Mucosa of descending colon (tissue), 3 donors: ENCODE results near the gene EXOC3. TPM values are rescaled to one million over a fixed set of nuclear protein-coding genes. Genes with fewer than 3 reads are reported as not detected.

Source experiments
- ATAC-seq: fragments of 200-7000 bp; cut with Tn5 transposase; one replicate; pipeline ENCODE4 v1.9.1; 2020; ENCODE audit warnings: mild to moderate bottlenecking, moderate library complexity
- DNase-seq, 3 donors: peaks; one replicate each; pipeline ENCODE4 v3.0.0-alpha.2; 2020
- H3K36me3 ChIP-seq: fragments of 200-600 bp; one replicate; pipeline ENCODE4 v1.8.0; 2021; ENCODE audit warnings: low read depth, mild to moderate bottlenecking
- H3K4me1 ChIP-seq: fragments of 200-600 bp; one replicate; pipeline ENCODE4 v1.8.0; 2021; ENCODE audit warnings: low read depth, mild to moderate bottlenecking
- H3K4me3 ChIP-seq: fragments of 200-600 bp; one replicate; pipeline ENCODE4 v1.8.0; 2021; ENCODE audit warnings: mild to moderate bottlenecking
- H3K9me3 ChIP-seq: fragments of 200-600 bp; one replicate; pipeline ENCODE4 v1.8.0; 2021; ENCODE audit warnings: mild to moderate bottlenecking
- intact Hi-C, 2 donors: fragments of 100-400 bp; cut with DNase I in 1 of 2; cut with micrococcal nuclease in 1 of 2; formaldehyde crosslinking; loops; one replicate each; pipeline versions ENCODE4 v1.11.0 to v1.11.1; 2022; cut with DNase I, micrococcal nuclease
- total RNA-seq, 3 donors: library from RNA; stranded (reverse); fragmentation: NEBNext Ultra II Directional in 2 of 3; extraction: Animal tissue kit (Norgen Biotek cat#: 25700) in 2 of 3; gene quantifications; one replicate each; pipeline versions ENCODE4 v1.2.1 to v1.2.4, GENCODE V29; 2021 to 2023
- TF ChIP-seq, protein P1 (sequence below): fragments of 200-600 bp; IDR thresholded peaks from one replicate; pipeline ENCODE4 v1.8.0; 2022; ENCODE audit warnings: antibody characterized with exemption, mild to moderate bottlenecking
- donor health status: DM: no; HTN: no; CAD: no; lungs with moderate emphysema.
- donor health status: DM: no; HTN: no; CAD: no.
- donor health status: DM: no; HTN: yes; CAD: no.

Gene EXOC3
- total RNA-seq, 3 donors from 2014 or later, result 67.0 to 89.1 (median 76.8) TPM

DNA sequence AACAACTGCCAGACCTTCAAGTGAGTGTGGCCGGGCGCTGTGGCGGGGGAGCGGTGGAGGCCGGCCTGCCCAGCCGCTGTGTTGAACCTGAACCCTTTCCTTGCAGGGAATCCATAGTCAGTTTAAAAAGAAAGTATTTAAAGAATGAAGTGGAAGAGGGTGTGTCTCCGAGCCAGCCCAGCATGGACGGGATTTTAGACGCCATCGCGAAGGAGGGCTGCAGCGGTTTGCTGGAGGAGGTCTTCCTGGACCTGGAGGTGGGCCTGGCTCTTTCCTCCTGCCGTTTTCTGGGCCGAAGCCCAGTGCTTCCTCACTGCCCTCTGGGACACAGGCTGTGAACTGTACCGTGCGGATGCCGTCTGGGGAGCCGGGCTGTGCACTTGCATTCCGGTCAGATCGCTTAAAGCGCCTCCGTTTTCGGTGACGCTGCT is 19.1 kb downstream of the EXOC3 start:
- no peak overlapping the region for H3K4me3 ChIP-seq
- no peak for ATAC-seq
- no peaks in the 10 kb centered on the region for H3K9me3 ChIP-seq
- DNase-seq, result peak in 1 of 3 donors; percentile 16
- peaks cover 18% of the 10 kb centered on the region for H3K36me3 ChIP-seq
- H3K4me1 ChIP-seq, result no peaks in the 10 kb centered on the region
- intact Hi-C loops, result no loop called here
- TF ChIP-seq, protein P1, sequence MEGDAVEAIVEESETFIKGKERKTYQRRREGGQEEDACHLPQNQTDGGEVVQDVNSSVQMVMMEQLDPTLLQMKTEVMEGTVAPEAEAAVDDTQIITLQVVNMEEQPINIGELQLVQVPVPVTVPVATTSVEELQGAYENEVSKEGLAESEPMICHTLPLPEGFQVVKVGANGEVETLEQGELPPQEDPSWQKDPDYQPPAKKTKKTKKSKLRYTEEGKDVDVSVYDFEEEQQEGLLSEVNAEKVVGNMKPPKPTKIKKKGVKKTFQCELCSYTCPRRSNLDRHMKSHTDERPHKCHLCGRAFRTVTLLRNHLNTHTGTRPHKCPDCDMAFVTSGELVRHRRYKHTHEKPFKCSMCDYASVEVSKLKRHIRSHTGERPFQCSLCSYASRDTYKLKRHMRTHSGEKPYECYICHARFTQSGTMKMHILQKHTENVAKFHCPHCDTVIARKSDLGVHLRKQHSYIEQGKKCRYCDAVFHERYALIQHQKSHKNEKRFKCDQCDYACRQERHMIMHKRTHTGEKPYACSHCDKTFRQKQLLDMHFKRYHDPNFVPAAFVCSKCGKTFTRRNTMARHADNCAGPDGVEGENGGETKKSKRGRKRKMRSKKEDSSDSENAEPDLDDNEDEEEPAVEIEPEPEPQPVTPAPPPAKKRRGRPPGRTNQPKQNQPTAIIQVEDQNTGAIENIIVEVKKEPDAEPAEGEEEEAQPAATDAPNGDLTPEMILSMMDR, result no peak

DNA sequence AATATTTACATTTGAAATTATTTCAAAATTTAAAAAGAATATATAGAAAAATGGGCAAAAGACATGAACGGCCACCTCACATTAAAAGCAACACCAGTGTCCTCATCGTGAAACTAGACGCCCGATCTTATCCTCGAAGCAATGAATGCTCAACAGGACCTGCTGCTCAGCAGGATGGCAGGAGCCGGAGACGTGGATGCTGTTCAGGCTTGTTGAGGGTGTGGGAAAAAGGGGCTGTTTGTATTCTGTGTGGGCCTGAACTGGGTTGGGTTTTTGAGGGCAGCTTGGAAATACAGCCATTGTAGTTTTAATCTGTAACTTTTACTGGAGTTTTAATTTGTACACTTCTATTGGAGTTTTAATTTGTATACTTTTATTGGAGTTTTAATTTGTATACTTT is 20.3 kb downstream of the EXOC3 start:
- no peaks in the 10 kb centered on the region for H3K9me3 ChIP-seq
- intact Hi-C loops, result no loop called here
- TF ChIP-seq, protein P1, result no peak
- ATAC-seq (no peak), DNase-seq (no peak)
- no peak overlapping the region for H3K4me3 ChIP-seq
- H3K36me3 ChIP-seq, result peaks cover 18% of the 10 kb centered on the region
- no peaks in the 10 kb centered on the region for H3K4me1 ChIP-seq

DNA sequence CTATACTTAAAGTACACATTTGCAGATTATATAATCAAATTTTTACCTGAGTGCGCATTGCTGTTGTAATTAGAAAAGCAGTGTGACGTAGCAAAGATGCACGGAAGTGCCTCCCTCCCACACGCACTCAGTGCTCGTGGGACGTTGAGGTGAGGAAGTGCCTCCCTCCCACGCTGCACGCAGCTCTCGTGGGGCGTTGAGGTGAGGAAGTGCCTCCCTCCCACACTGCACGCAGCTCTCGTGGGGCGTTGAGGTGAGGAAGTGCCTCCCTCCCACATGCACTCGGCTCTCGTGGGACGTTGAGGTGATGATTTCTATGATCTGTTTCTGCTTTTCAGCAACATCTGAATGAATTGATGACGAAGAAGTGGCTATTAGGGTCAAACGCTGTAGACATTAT is 21.0 kb downstream of the EXOC3 start:
- Histone ChIP-seq H3K9me3 (no peaks in the 10 kb centered on the region), H3K36me3 (peaks cover 18% of the 10 kb centered on the region), H3K4me1 (no peaks in the 10 kb centered on the region), H3K4me3 (no peak overlapping the region)
- DNase-seq, result peak in 2 of 3 donors; percentile 50 to 77
- ATAC-seq, result peak; percentile 68
- intact Hi-C loops, result no loop called here
- TF ChIP-seq, protein P1, result no peak

DNA sequence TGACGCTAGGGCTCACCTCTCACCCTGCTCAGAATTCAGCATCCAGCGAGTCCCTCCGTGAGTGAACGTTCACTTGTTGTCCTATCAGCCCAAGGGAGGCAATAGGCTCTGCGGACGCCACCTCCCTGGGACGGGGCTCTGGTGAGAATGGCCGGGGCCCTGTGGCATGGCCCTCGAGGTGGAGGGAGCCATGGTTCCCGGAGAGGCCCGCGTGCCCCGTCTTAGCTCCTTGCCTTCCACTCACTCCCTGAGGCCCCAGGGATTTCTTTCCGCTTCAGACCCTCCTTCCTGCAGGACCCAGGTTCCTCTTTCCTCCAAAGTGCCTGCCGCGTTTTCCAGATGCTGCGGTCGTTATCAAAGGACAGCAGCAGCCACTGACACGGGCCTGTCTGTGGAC is 21.5 kb downstream of the EXOC3 start:
- TF ChIP-seq, protein P1, result no peak
- no peak for ATAC-seq
- Histone ChIP-seq H3K36me3 (peaks cover 18% of the 10 kb centered on the region), H3K4me3 (no peak overlapping the region), H3K4me1 (no peaks in the 10 kb centered on the region), H3K9me3 (no peaks in the 10 kb centered on the region)
- intact Hi-C loops, result no loop called here
- peak in 2 of 3 donors; percentile 18 to 48 for DNase-seq

DNA sequence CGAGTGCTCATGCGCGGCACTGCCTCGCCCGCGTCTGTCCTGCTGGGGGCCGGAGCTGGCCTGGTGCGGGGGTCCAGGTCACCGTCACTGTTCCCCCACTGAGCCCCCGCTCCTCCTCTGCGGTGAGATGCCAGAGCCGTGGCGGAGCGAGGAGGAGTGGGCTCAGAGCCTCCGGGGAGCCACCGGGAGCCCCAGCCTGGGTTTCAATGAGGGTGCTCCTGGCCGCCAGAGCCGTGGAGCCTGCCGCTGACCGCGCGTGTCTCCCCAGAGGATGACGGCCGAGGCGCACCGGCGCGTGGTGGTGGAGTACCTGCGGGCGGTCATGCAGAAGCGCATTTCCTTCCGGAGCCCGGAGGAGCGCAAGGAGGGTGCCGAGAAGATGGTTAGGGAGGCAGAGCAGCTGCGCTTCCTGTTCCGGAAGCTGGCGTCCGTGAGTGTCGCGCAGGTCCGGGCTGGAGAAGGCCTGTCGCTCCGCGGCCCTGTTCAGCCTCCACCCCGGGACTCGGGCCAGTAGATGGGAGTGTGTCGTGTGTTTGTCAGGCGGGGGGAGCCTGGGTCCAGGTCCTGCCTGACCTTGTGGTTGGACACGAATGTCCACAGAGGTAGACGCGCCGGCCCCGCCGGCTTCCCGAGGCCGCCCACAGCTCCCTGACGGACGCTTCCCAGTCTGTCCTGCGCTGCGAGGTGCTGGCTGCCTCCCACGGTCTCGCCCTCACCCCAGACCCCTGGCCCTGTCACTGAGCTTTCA is 22.0 kb downstream of the EXOC3 start:
- intact Hi-C loops, result no loop called here
- no peak overlapping the region for H3K4me3 ChIP-seq
- TF ChIP-seq, protein P1, result no peak
- peaks cover 18% of the 10 kb centered on the region for H3K36me3 ChIP-seq
- DNase-seq (peak in 2 of 3 donors; percentile 28 to 52), ATAC-seq (no peak)
- no peaks in the 10 kb centered on the region for H3K9me3 ChIP-seq
- no peaks in the 10 kb centered on the region for H3K4me1 ChIP-seq
